Occipital lobe (tissue), 2 donors: ENCODE measurements around the gene CDK19. TPM values are rescaled to one million over a fixed set of nuclear protein-coding genes. Genes with fewer than 3 reads are reported as not detected.

Experiments used
- DNase-seq: peaks from one replicate; lab custom pipeline; 2025; lab: John Stamatoyannopoulos, UW
- total RNA-seq: library from RNA; depleted of rRNA; stranded (reverse); fragments of >200 nt; gene quantifications from one replicate; pipeline ENCODE4 v1.2.3, GENCODE V29; 2014

CDK19 gene
- total RNA-seq, 1 donor from 2014 or later = 85.6 TPM

DNA sequence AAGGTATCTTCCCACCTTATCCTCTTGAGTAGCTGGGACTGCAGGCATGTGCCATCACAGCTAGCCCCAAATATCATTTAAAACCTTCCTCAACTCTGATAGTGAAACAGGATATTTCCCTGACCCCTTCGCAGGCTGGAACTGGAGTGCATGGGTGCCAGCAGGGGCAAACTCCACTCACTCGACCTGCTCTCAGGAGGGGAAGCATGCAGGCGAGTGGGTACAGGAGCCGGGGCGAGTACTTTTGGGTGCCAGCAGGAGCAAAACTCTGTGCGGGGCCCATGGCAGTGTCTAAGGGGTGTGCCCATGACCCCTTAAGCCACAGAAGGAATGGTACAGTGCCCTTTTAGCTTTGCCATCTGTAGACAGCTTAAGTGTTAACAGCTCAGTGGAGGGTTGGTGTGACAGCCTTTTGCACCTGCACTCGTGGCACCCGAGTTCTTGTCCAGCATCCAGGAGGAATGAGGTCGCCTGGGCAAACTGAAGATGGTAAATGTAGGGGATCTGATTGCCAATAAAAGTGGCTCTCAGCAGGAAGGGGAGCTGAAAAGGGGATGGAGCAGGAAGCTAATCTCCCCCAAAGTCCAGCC is 155.1 kb downstream of the CDK19 start:
- DNase-seq = no peak

DNA sequence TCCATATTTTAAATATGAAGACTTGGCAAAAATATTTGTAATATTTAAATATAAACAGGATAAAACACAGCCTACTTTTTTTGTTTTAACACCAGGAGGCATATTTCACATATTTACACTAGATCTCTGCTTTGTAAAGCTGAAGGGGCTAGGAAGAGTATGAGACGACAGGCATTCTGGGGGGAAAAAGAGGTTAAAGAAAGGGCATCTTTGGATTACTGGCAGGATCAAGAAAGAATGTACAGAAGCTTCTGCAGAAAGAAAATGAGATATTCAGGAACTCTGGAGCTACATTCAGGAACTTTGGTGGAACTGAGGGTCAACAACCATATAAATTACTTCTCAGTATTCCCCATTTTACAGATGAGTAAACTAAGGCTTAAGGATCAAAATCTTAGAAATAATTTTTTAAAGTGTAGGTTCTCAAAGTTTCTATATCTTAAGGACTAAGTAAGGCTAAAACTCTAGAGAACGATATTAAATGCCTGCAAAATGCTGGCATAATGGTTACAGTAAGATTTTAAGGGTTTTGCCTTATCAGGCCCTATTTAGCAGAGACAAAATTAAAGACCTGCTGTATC is 156.5 kb downstream of the CDK19 start:
- no peak for DNase-seq

DNA sequence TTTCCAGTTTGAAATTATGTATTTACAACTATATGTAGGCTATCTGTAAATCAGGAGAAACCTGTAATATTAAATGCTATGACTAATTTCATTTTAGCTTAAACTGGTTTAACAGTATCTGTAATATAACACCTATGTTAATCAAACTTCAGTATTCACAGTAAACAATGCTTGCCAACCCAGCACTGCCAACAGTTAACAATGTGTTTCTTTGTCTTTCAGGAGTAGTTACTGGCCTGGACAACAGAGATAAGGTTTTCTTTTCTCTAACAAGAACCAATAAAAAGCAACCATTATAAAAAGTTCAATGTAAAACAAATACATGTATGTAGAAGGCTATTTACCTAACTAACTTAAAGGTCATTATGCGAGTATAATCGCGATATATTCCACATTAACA is 158.8 kb downstream of the CDK19 start:
- DNase-seq = no peak

DNA sequence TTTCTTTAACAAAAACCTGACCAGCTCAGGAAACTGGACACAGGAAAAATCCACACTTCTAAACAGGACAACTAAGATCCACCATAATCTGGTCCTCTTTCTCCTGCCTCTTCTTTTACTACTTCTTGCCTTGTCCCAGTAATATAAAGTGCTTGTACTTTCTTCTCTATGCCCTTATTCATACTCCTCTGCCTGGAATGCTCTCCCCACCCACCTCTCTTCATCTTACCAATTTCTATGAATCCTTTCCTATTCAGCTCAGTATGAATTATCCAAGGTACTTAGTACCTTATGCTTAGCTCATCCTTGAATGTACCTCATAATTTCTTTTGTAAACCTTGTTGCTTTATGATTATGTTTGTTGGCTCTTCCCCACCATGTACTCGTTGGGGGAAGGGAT is 159.4 kb downstream of the CDK19 start:
- no peak for DNase-seq

DNA sequence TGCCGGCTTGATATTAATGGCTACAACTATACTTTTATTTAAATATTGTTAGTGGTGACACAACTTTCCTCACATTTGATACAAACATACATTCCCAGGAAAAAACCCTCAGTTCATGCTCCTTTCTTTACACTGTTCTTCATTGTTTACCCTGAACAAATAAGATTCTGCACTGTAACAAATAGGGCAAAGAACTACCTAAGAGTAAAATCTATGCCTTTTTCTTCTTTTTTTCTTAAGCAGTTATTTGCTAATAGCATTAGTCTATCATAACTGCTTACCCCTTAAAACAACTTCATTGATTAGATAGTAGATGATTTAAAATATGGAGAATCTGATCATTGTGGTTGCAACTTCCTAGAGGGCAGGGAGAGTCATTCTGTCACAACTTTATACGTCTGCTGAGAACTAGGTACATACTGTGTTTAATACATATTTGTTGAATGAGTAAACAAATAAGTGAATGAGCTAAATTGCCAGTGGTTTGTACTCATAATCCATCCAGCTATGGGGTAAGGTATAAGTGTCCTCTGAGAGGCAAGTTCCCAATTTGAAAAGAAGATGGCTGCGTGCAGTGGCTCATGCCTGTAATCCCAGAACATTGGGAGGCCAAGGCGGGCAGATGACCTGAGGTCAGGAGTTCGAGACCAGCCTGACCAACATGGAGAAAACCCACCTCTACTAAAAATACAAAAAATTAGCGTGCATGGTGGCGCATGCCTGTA is 161.0 kb downstream of the CDK19 start:
- DNase-seq = no peak

DNA sequence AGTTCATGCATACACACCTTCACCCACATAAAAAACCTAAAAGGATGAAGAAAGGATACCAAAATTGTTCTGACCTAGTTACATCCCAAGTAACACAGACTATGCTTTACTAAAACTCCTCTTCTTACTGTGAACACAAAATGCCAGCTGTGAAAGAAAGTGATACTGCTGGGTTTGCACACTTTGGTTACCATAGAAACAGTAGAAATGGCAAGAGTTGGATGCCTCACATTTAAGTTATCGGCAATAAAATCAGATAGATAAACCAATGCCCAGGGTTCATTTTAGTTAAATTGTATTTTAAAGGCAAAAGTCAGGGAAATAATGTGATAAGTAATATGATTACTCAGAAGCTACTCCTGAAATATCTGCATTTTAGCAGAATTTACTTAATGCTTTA is 161.9 kb downstream of the CDK19 start:
- no peak for DNase-seq

DNA sequence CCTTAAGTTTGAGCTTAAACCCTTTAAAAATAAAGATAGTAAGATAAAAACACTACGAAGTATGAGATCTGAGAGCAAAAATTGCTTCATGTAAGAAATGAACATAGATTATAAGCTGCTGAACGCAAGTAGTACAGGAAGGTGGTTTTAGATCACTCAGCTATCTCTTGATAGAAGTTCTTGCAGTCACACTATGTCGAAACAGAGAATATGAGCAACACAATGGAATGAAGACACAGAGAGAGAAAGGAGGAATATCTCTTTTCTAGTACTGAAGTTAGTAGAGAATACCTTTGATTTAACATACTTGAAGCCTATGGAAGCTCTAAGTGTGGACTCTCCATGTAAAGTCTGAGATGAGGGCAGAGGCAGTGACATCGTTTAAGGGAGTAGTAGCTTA is 162.7 kb downstream of the CDK19 start:
- DNase-seq = no peak

DNA sequence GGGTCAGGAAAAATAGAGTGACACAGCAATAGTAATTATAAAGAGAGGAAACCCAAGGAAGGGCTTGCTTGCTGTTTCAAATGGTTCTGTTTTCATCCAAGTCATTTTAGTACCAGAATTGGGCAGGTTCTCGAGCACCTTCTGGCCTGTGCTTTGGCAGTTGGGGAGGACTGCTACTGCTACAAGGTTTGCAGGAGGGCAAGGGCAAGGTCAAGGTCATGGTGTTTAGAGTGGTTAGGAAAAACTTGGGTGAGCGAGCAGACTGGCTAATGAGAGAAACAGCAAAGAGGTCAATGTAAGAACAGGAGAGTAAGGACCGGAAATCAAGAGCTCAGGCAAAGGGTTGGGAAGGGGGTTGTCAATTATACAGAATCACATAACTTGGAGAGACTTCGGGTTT is 164.5 kb downstream of the CDK19 start:
- DNase-seq = no peak

DNA sequence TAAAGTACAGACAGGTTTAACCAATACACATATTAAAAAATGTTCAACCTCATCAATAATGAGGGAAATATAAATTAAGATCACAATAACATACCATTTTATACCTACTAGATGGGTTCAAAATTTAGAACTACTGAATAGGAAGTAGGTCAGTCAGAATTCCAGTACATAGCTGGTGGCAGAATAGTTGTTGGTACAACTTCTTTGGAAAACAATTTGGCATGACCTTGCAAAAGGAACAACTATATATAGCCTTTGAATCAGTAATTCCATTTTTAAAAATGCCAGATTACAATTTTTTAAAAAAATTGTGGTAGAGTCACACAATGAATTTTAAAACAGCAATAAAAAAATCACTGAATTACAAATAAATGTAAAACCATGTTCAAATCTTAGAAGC is 165.6 kb downstream of the CDK19 start:
- DNase-seq = no peak

DNA sequence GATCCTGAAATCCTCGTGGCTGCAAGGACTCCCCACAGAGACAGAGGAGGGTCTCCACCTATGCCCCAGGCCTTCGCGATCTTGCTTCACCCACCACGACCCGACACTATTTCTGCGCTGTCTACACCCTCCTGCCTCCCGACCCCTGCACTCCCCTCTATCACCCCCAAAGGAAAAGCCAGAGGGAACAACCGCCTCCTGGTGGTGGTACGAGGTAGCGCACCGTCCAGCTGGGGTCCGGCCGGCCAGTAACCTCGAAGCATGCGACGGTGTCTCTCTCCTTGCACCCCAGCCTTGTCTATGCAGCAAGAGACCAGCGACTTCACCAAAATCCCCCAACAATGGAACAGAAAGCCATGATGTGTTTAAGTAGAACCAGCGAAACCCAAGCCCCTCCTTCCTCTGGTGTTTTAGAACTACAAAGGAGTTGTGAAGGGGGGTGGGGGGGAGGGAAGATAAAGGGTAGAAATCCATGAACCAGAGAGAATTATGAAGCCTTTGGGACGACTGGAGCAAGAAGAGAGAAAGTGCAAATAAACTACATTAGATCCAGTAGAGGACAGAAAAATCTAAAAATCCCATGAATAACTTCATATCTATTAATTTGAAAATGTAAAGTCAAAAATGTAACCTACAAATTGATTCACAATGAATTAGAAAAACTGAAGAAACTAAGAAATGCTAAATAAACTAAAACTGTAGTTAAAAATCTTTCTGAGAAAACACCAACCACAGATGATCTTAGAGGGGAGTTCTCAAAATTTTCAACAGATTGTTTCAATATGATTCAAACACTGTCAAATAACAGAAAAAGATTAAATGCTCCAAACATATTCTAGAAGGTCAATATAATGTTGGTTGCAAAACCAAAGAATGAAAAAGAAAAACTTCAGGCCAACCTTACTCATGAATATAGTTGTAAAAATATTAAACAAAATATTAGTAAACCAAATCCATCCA is 168.0 kb downstream of the CDK19 start:
- no peak for DNase-seq

DNA sequence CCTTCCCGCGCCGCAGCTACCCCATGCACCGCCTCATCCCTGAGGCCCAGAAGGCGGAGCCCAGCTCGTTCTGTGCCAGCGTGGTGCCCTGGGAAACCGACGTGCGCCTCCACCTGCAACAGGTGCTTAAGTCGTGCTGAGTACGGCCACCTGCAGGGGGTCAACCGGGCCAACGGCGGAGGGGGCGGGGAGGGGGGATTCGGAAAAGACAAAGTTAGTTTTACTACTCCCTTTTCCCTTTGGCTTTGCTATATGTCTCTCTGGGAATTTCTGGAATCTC is 168.9 kb downstream of the CDK19 start:
- no peak for DNase-seq

DNA sequence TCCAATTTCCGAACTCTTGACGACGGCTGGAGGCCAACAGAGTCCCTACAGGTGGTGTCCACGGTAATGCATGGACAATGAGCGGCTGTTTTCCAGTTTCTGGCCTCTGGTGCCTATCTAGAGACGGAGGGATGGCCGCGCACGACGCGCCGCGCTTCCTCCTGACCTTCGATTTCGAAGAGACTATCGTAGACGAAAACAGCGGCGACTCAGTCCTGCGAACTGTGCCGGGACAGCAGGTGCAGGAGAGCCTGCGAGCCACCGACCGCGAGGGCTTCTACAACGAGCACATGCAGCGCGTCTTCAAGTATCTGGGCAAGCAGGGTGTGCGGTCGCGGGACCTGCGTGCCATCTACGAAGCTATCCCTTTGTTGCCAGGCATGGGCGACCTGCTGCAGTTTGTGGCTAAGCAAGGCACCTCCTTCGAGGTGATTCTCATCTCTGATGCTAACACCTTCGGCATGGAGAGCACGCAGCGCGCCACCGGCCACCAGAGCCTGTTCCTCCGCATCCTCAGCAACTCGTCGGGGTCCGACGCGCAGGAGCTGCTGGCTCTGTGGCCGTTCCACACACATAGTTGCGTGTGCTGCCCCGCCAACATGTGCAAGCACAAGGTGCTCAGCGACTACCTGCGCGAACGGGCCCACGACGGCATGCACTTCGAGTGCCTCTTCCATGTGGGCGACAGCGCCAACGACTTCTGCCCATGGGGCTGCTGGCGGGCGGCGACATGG is 169.4 kb downstream of the CDK19 start:
- DNase-seq = no peak

DNA sequence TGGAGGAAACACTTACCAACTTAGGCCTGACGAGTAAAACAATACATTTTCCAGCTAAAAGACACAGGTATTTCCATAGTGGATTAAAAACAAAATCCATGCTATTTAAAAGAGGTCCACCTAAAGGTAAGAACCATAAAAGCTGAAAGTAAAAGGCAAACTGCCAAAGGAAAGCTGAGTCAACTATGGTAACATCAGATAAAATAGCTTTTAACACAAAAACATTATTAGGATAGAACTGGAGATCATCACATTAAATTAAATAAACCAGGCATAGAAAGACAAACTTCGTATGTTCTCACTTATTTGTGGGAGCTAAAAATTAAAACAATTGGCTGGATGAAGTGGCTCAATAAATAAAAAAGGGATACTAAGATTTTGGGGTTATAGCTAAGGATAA is 172.1 kb downstream of the CDK19 start:
- no peak for DNase-seq

DNA sequence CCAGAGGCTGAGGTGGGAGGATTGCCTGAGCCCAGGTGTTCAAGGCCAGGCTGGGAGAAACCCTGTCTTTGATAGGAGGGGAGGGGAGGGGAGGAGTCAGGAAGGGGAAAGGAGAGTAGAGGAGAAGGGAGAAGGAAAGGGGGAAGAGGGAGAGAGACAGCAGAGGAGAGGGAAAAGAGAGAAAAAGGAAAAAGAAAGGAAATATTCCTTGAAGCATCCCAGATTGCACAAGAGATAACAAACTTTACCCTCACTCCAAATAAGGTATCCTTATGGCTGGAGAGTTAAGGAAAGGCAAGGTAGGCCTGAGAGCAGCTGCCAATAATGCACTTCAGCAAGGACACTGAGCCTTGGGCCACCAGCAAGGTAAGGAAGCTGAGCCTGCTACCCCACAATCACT is 172.6 kb downstream of the CDK19 start:
- DNase-seq = no peak

DNA sequence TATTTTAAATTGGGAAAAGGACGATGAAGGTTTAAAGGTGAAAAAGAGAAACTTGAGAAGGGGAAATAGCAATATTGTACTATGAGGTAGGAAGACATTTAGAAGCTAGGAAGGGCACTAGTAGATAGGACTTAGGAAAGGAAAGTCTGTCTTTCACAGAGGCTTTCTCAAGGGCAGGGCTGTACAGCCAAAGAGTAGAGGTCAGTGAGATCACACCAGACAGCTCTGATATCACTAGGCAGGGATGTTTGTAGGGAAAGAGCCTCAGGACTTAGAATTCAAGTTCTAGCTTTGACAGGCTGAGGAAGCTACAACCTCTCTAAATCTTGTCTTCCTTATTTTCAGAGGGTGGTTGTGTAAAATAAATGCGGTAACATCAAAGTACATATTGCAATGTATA is 178.5 kb downstream of the CDK19 start:
- no peak for DNase-seq

DNA sequence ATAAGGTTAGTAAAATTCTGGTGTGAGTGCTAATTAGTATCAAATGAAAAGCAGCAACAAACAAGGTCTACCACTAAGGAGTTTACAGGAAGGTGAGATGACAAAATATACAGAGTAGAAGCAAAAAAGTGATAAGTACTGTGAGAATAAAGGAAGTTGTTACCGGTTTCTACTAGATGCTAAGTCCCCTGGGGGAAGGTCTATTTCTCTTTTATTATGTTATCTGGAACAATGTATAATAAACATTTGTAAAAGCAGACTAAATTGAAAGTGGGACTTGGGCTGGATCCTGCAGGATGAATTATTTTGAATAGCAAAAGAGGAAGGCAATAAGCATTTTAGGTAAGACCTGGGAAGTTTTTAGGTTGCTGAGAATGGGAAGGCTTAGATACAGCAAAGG is 180.2 kb downstream of the CDK19 start:
- DNase-seq = no peak

DNA sequence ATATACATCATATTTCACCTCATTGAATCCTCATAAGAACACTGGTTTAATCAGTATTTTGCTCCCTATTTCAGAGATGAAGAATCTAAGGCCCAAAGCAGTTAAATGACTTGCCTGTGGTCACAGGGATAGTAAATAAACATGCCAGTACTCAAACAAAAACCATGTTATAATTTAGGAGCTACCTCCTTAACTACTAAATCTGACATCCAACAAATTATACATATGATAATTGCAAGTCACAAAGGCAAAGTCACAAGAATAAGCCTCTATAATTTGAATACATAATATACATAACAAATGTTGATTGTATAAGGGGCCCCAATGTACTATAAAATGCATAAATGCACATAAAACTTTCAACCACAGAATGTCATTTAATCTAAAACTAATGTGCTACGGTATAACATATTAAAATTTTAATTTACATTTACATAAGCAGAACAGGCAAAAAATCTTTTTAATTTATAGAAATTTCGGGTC is 181.5 kb downstream of the CDK19 start:
- DNase-seq = no peak

DNA sequence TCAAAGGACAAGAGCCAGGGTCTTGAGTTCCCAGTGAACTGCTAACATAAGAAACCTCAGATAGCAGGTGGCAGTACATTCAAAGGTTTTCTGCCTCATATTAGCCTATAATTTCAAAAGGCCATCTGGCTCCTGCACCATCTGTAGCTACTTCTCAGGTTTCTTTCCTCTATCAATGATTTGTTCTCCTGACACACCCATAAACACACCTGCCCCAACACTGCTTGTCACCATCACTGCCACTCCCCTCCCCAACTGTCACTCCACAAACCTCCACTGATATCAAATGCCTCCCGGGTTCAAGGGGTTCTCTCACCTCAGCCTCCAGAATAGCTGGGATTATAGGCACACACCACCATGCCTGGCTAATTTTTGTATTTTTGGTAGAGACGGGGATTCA is 186.1 kb downstream of the CDK19 start:
- DNase-seq = no peak

DNA sequence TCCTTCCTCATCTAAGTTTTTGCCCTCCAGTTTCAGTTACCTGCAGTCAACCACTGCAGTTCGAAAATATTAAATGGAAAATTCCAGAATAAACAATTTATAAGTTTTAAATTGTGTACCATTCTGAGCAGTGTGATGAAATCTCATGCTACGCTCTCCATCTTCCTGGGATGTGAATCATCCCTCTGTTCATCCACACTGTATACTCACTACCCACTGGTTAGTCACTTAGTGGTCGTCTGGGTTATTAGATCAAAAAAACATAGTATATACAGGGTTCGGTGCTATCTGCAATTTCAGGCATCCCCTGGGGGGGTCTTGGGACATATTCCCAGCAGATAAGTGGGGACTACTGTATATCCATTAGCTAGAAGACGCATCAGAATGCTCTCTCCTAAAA is 186.9 kb downstream of the CDK19 start:
- DNase-seq = no peak

DNA sequence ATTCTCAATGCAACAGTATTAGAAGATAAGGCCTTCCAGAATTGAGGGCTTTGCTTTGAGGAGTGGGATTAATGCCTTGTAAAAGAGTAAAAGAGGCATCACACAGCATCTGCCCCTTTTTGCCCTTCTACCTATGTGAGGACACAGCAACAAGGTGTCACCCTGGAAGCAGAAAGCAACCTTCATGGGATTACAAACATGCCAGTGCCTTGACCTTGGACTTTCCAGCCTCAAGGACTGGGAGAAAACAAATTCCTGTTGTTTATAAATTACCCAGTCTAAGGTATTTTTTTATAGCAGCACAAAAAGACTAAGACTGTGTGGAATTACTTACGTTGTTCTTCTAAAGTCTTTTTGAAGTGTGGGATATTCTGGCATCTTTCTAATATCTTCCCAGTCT is 188.8 kb downstream of the CDK19 start:
- no peak for DNase-seq

DNA sequence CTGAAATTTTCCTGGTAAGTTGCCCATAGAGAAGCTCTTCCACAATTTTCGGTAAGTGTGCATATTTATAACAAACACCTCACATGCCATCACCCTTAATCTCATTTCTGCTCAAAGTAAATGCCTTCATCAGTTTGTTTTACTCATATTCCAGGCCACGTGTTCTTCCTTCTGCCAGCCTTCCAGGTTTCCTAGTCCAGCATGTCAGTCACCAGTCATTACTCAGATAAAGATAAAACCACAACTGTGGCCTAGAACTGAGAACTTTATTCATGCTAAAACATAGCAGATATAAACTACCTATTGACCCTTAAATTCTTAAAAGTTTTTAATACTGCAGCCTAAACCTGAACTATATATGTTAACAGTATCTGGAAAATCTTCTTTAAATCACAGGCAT is 189.4 kb downstream of the CDK19 start:
- DNase-seq = no peak
